HCT116 (cell line): ENCODE data around the gene CREB3.

ENCODE experiments used
- CBX3 ChIP-seq: IDR thresholded peaks from 2 replicates; pipeline ENCODE4 v1.6.1; 2012; ENCODE audit warnings: low read depth
- EZH2 ChIP-seq: fragments of 200-600 bp; sonication (generic); IDR thresholded peaks from 2 replicates; pipeline ENCODE4 v1.6.1; 2017; ENCODE audit warnings: antibody characterized with exemption, mixed run types
- EZH2phosphoT487 ChIP-seq: fragments of 200-600 bp; IDR thresholded peaks from 2 replicates; pipeline ENCODE4 v1.6.1; 2018; ENCODE audit warnings: antibody characterized with exemption, borderline replicate concordance
- FOSL1 ChIP-seq: IDR thresholded peaks from 2 replicates; pipeline ENCODE4 v1.6.1; 2012; ENCODE audit warnings: low read depth
- JUND ChIP-seq: IDR thresholded peaks from 2 replicates; pipeline ENCODE4 v1.6.1; 2012
- POLR2A ChIP-seq: IDR thresholded peaks from 2 replicates; pipeline ENCODE4 v1.7.0; 2011; ENCODE audit warnings: borderline replicate concordance; ENCODE audit not compliant: insufficient read depth, insufficient read length; ENCODE audit errors: extremely low read depth
- POLR2AphosphoS5 ChIP-seq: IDR thresholded peaks from 2 replicates; pipeline ENCODE4 v1.6.1; 2011; ENCODE audit warnings: mild to moderate bottlenecking, low read depth, low read length, moderate library complexity
- TF ChIP-seq, protein P1 (sequence below), 3 experiments: fragments of 200-600 bp in 1 of 3; sonication (generic) in 1 of 3; IDR thresholded peaks in 2 of 3; conservative IDR thresholded peaks in 1 of 3; 2 replicates each; pipeline ENCODE4 v1.5.1; 2012 to 2017; ENCODE audit warnings: low read depth in 2 of 3, low read length in 2 of 3, antibody characterized with exemption in 1 of 3, borderline replicate concordance in 1 of 3, control low read depth in 1 of 3, mild to moderate bottlenecking in 1 of 3, mixed read lengths in 1 of 3, mixed run types in 1 of 3, moderate library complexity in 1 of 3; ENCODE audit not compliant: insufficient read depth in 1 of 3
- TF ChIP-seq, protein P2 (sequence below): IDR thresholded peaks from 2 replicates; pipeline ENCODE4 v1.6.1; 2011; ENCODE audit warnings: mild to moderate bottlenecking, low read length, moderate library complexity; ENCODE audit not compliant: insufficient replicate concordance; ENCODE audit errors: extremely low read depth

DNA sequence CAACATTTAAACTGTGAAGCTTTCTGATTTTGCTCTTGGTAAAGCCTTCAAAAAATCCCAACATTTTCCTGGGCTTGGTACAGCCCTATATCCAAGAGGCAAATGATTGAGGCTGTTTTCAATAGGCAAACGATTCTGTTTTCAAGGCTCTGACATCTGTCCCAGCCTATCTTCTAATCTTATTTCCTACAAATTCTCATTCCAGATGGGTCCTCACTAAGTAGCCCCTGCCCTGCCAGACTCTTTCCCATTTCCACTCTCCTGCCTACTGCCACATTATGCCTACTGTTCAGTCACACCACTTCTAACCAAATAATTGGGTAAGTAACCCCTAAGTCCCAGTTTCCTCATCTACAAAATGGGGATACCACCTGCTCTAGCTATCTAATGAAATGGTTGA is 13.1 kb downstream of the CREB3 start:
- no peak for TF ChIP-seq EZH2
- TF ChIP-seq, protein P1, sequence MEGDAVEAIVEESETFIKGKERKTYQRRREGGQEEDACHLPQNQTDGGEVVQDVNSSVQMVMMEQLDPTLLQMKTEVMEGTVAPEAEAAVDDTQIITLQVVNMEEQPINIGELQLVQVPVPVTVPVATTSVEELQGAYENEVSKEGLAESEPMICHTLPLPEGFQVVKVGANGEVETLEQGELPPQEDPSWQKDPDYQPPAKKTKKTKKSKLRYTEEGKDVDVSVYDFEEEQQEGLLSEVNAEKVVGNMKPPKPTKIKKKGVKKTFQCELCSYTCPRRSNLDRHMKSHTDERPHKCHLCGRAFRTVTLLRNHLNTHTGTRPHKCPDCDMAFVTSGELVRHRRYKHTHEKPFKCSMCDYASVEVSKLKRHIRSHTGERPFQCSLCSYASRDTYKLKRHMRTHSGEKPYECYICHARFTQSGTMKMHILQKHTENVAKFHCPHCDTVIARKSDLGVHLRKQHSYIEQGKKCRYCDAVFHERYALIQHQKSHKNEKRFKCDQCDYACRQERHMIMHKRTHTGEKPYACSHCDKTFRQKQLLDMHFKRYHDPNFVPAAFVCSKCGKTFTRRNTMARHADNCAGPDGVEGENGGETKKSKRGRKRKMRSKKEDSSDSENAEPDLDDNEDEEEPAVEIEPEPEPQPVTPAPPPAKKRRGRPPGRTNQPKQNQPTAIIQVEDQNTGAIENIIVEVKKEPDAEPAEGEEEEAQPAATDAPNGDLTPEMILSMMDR (IDR thresholded peaks at IDR 0.05 in 2 of 3, conservative IDR thresholded peaks at IDR 0.05 in 1 of 3; ENCODE audit: borderline replicate concordance in 1 of 3, insufficient read depth in 1 of 3, low read depth in 2 of 3, low read length in 2 of 3), result no peak
- TF ChIP-seq POLR2A, result no peak
- no peak for TF ChIP-seq POLR2AphosphoS5
- no peak for TF ChIP-seq JUND
- no peak for TF ChIP-seq EZH2phosphoT487
- TF ChIP-seq CBX3, result no peak
- TF ChIP-seq, protein P2, sequence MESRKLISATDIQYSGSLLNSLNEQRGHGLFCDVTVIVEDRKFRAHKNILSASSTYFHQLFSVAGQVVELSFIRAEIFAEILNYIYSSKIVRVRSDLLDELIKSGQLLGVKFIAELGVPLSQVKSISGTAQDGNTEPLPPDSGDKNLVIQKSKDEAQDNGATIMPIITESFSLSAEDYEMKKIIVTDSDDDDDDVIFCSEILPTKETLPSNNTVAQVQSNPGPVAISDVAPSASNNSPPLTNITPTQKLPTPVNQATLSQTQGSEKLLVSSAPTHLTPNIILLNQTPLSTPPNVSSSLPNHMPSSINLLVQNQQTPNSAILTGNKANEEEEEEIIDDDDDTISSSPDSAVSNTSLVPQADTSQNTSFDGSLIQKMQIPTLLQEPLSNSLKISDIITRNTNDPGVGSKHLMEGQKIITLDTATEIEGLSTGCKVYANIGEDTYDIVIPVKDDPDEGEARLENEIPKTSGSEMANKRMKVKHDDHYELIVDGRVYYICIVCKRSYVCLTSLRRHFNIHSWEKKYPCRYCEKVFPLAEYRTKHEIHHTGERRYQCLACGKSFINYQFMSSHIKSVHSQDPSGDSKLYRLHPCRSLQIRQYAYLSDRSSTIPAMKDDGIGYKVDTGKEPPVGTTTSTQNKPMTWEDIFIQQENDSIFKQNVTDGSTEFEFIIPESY, result no peak
- no peak for TF ChIP-seq FOSL1
